ENCODE data around the gene KDM4C.

GRCh38 chr9:7201196-7201595 lies 443.4 kb downstream of the KDM4C start:
- no peak for TF ChIP-seq SIRT6 (IDR thresholded peaks at IDR 0.05; ENCODE audit: low read length)
- no peak for TF ChIP-seq ATF3 (IDR thresholded peaks at IDR 0.05; ENCODE audit: insufficient read depth, low read depth, low read length)
- TF ChIP-seq CTCF (IDR thresholded peaks at IDR 0.05; ENCODE audit: control extremely low read depth in 1 of 3, insufficient read depth in 1 of 3, low read depth in 1 of 3, low read length in 3 of 3): no peak
- no peak for TF ChIP-seq ASH2L (IDR thresholded peaks at IDR 0.05; ENCODE audit: low read length)
- TF ChIP-seq RFX5 (IDR thresholded peaks at IDR 0.05; ENCODE audit: borderline replicate concordance, low read depth, low read length): no peak
- no peak for TF ChIP-seq EZH2 (IDR thresholded peaks at IDR 0.05; ENCODE audit: low read depth, low read length, severe bottlenecking)
- no peak for TF ChIP-seq SP1 (IDR thresholded peaks at IDR 0.05; ENCODE audit: low read depth, low read length)
- no peak for TF ChIP-seq EP300 (IDR thresholded peaks at IDR 0.05; ENCODE audit: borderline replicate concordance in 1 of 2, low read depth in 2 of 2, low read length in 2 of 2)

Measured in H1 (cell line).